Rectal smooth muscle tissue (tissue), 1 donor: Measurements from ENCODE around the gene GTF2IRD2.
"Not testable (repeated sequence)": the region's sequence is repeated elsewhere in the genome, so short reads cannot be mapped to it uniquely, and the experiment has no call there.

Experiments used
- H3K27ac ChIP-seq: one replicate; pipeline ENCODE4 v1.7.0; 2013; ENCODE audit warnings: low read depth, low read length, inconsistent platforms
- H3K27me3 ChIP-seq: one replicate; pipeline ENCODE4 v1.7.0; 2013; ENCODE audit warnings: low read length; ENCODE audit not compliant: control insufficient read depth, insufficient read depth
- H3K36me3 ChIP-seq: one replicate; pipeline ENCODE4 v1.7.0; 2013; ENCODE audit warnings: low read length; ENCODE audit not compliant: control insufficient read depth, insufficient read depth
- H3K4me1 ChIP-seq: one replicate; pipeline ENCODE4 v1.7.0; 2013; ENCODE audit warnings: low read length; ENCODE audit not compliant: control insufficient read depth, insufficient read depth
- H3K4me3 ChIP-seq: one replicate; pipeline ENCODE4 v1.7.0; 2013; ENCODE audit warnings: low read length
- H3K9ac ChIP-seq: one replicate; pipeline ENCODE4 v1.7.0; 2013; ENCODE audit warnings: low read length

Gene GTF2IRD2

DNA sequence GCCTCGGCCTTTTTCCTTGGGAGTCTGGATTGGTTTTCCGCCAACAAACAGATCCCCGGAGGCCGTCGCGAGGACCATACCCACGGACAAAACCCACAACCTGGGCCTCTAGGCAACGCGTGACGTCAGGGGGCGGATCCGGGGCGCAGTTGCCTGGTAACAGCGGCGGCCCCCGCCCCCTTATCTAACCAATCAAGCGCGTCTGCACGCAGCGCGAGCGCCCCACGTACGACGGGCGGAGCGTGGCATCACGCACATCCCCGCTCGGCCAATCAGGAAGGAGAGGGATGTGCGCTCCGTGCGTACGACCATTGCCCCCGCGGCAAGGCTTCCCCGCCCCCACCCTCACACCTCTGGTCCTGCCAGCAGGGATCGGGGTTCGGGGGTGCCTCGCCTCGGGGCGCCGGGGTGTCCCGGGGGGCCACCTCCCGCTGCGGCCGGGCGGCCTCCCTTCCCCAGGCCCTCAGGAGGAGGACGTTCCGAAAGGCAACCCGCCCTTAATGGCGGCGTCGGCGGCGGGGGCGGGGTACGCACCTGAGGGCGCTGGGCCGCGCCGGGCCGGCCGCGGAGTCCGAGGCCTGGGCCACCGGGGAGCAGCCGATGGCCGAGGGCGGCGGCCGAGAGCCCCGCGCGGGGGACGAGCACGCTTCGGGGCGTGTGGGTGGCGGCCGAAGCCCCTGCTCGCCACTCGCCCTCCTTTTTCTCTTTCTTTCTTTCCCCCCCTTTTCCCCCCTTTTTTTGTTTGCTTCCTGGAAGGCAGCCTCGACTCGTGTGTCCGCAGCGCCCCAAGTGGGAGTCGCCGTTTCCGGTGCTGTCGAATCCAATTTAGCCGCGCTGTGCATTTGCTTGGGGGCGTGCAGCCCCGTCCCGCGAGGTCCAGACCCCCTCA is at the start of gene GTF2IRD2:
TSS of gene GTF2IRD2 (minus strand) at position 773 of the 889 bp plus-strand sequence. CDS start 15,227 bp downstream, outside the sequence.
- not testable (repeated sequence) for H3K4me1 ChIP-seq, H3K4me3 ChIP-seq, H3K36me3 ChIP-seq, H3K9ac ChIP-seq, H3K27ac ChIP-seq, H3K27me3 ChIP-seq

DNA sequence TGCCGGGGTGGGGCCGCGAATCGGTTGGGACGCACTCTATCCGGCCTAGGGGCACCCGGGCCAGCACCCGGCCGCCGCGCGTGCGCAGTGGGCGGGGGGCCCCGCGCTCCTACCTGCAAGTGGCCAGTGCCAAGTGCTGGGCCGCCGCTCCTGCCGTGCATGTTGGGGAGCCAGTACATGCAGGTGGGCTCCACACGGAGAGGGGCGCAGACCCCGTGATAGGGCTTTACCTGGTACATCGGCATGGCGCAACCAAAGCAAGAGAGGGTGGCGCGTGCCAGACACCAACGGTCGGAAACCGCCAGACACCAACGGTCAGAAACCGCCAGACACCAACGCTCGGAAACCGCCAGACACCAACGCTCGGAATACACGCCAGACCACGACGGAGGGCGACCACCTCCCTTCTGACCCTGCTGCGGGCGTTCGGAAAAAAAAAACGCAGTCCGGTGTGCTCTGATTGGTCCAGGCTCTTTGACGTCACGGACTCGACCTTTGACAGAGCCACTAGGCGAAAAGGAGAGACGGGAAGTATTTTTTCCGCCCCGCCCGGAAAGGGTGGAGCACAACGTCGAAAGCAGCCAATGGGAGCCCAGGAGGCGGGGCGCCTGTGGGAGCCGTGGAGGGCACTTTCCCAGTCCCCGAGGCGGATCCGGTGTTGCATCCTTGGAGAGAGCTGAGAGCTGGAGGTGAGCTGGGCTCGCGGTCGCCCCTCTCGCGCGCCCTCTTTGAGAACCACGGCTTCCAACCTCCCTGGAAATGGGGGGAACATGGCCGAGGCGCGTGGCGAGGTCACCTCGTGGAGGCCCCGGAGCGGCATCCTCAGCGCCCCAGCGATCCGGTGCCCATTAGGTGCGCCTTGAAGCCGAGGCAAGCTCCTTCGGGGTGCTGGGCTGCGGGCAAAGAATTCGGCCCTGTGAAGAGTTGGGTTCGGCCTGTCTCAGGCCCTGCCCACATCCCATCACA is 39.0 kb upstream of the GTF2IRD2 start:
- not testable (repeated sequence) for H3K36me3 ChIP-seq, H3K27me3 ChIP-seq, H3K9ac ChIP-seq, H3K4me1 ChIP-seq
- H3K27ac ChIP-seq, result peak overlapping the region; percentile 78
- H3K4me3 ChIP-seq, result peak overlapping the region; percentile 64

DNA sequence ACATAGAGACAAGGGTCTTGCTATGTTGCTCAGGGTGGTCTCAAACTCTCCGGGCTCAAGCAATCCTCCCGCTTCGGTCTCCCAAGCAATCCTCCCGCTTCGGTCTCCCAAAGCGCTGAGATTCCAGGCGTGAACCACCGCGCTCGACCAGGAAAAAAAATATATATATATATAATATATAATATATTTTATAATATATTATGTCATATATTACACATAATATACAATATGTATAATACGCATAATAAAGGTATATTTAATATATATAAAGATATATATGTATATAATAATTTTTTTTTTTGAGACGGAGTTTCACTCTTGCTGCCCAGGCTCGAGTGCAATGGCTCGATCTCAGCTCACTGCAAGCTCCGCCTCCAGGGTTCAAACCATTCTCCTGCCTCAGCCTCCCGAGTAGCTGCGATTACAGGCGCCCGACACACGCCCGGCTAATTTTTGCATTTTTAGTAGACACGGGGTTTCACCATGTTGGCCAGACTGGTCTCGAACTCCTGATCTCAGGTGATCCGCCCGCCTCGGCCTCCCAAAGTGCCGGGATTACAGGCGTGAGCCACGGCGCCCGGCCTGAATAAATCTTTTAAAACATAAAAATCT is 38.2 kb upstream of the GTF2IRD2 start:
- H3K9ac ChIP-seq, H3K27me3 ChIP-seq, H3K36me3 ChIP-seq, H3K4me1 ChIP-seq, H3K27ac ChIP-seq, H3K4me3 ChIP-seq: not testable (repeated sequence)

DNA sequence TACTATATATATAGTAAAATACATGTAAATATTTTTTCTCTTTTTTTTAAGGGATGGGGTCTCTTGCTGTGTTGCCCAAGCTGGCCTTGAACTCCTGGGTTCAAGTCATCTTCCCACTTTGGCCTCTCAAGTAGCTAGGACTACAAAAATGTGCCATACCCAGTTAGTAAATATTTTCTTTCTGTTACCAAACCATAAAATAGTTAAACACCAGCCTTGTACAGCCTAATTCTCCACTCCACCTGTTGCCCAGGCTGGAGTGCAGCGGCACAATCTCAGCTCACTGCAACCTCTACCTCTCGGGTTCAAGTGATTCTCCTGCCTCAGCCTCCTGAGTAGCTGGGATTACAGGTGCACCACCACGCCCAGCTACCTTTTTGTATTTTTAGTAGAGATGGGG is 33.9 kb upstream of the GTF2IRD2 start:
- H3K27me3 ChIP-seq, H3K36me3 ChIP-seq, H3K9ac ChIP-seq, H3K4me3 ChIP-seq, H3K4me1 ChIP-seq, H3K27ac ChIP-seq: not testable (repeated sequence)

DNA sequence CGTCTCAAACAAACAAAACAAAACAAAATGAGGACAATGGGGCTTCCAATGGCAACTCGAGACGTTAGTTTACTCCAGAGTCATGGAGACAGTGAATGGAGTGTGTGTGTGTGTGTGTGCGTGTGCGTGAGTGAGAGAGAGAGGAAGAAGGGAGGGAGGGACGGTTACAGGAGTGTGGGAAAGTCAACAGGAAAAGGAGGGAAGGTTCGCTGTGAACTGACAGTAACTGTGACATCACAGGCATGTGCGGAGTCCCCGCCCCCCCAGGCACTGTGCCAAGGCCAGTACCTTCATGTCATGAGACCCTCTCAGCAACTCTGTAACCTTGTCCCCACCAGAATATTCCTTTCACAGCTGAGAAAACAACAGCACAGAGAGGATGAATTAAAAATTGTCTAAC is 30.7 kb upstream of the GTF2IRD2 start:
- not testable (repeated sequence) for H3K36me3 ChIP-seq, H3K9ac ChIP-seq, H3K27ac ChIP-seq, H3K4me1 ChIP-seq, H3K27me3 ChIP-seq, H3K4me3 ChIP-seq

DNA sequence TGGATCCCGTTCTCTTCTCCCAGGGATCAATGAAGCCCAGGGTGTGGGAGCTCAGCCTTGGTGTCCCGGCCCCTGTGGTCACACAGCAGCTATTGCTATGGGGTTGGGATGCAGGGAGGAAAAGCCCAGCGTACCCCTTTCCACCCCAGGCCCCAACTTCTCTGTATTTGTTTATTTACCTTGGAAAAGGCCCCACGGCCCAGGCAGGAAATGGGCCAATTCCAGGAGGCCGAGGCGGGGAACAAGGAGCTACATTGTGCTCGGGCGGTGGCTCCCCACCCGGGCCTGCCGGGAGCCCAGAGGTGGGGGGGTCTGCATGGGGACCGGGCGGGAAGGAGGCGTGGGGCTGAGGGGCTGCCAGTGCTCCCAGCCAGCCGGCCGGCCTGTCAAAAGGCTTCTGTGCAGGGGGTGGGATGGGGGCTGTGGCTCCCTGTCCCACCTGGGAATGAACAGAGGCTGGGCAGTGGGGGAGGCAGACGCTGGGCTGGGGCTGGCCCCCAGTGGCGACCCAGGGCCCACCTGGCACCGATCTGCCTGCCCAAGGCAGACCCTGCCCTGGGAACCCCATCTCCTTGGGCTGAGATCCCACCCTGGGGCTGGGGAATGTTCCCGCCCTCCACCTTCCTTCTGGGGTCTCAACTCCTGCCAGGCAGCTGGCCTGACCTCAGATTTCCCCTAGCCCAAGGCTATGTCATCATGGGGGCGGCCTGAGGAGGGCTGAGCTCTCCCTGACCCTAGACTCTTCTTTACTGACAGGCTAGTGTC is 23.5 kb upstream of the GTF2IRD2 start:
- not testable (repeated sequence) for H3K36me3 ChIP-seq, H3K27me3 ChIP-seq, H3K4me3 ChIP-seq, H3K4me1 ChIP-seq, H3K9ac ChIP-seq, H3K27ac ChIP-seq

DNA sequence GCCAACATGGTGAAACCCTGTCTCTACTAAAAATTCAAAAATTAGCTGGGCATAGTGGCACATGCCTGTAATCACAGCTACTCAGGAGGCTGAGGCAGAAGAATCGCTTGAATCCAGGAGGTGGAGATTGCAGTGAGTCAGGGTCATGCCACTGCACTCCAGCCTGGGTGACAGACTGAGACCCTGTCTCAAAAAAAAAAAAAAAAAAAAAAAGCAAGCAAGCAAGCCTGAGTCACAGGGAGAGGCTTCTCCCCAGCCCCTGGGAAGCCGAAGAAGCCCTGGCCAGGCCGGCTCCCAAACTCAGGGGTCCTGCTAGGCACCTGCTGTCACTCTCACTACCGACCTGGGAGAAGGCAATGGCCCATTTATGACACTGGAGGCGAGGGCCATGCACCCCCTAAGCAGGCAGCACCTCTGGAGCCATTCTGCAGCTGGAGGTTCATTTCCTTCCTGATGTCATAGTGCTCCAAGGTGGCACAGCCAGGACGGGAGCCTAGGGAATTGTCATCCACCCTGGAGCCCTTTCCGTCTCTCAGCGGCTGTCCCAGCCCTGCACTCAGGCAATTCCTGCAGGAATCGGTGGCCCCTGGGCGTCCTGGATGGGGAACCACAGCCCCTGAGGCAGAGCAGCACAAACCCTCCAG is 22.8 kb upstream of the GTF2IRD2 start:
- not testable (repeated sequence) for H3K27me3 ChIP-seq, H3K4me1 ChIP-seq, H3K36me3 ChIP-seq, H3K27ac ChIP-seq, H3K4me3 ChIP-seq, H3K9ac ChIP-seq

DNA sequence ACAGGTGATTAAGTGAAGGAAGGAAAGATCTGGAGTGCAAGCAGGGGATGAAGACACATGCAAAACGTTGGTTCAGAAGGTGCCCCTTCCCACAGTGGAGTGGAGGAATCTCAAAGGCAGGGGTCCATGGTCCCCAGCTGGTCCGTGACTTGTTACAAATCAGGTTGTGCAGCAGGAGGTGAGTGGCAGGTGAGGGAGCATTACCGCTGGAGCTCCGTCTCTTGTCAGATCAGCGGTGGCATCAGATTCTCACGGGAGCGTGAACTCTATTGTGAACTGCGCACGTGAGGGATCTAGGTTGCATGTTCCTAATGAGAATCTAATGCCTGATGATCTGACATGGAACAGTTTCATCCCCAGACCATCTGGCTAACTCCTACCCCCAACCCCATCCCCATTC is 21.1 kb upstream of the GTF2IRD2 start:
- not testable (repeated sequence) for H3K4me1 ChIP-seq

DNA sequence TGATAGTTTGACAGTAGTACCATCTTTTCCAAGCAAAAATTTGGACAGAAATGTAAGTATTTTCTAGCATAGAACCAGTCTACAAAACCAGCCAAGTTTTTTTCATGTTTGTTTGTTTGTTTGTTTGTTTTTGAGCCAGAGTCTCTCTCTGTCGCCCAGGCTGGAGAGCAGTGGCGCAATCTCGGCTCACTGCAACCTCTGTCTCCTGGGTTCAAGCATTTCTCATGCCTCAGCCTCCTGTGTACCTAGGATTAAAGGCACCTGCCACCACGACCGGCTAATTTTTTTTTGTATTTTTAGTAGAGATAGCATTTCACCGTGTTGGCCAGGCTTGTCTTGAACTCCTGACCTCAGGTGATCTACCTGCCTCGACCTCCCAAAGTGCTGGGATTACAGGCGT is 14.4 kb upstream of the GTF2IRD2 start:
- not testable (repeated sequence) for H3K27ac ChIP-seq, H3K4me1 ChIP-seq, H3K9ac ChIP-seq, H3K4me3 ChIP-seq, H3K27me3 ChIP-seq, H3K36me3 ChIP-seq

More for the DNA sequence above, 21.1 kb upstream of the GTF2IRD2 start:
- H3K27ac ChIP-seq, H3K36me3 ChIP-seq, H3K27me3 ChIP-seq, H3K4me3 ChIP-seq, H3K9ac ChIP-seq: not testable (repeated sequence)

DNA sequence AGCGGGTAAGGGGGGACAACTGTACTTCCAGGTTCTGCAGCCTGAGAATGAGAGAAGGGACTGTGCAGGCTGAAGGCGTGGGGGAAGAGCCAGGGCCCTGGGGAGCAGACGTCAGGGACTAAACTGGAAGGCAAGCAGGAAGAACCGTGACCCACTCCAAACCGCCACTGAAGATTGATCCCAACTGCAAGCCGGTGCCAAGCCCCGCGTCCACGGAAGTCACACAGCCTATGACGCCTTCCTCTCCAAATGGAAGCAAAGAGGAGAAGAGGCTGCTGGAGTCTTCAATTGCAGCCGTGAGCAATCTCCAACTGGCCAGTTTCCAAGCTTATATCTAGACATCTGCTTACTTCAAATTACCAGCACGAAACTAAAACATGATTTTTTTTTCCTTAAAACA is 1.6 kb downstream of the GTF2IRD2 start:
- not testable (repeated sequence) for H3K4me1 ChIP-seq, H3K27ac ChIP-seq, H3K36me3 ChIP-seq, H3K4me3 ChIP-seq, H3K27me3 ChIP-seq, H3K9ac ChIP-seq

DNA sequence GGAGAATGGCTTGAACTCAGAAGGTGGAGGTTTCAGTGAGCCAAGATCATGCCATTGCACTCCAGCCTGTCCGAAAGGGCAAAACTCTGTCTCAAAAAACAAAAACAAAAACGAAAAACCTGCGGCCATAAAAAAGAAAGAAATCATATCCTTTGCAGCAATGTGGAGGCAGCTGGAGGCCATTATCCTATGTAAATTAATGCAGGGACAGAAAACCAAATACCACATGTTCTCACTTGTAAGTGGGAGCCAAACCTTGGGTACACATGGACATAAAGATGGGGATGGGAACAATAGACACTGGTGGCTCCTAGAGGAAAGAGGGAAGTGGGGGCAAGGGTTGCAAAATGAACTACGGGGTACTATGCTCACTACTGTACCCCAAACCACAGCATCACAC is 21.0 kb downstream of the GTF2IRD2 start:
- not testable (repeated sequence) for H3K4me3 ChIP-seq, H3K36me3 ChIP-seq, H3K27ac ChIP-seq, H3K4me1 ChIP-seq, H3K27me3 ChIP-seq, H3K9ac ChIP-seq
